ENCODE results near the gene AGAP1. TPM values are rescaled to one million over a fixed set of nuclear protein-coding genes. Genes with fewer than 3 reads are reported as not detected.

The AGAP1 gene
- total and polyA plus RNA-seq, 9 donors = 5.7 to 32.2 (median 20.2) TPM

DNA sequence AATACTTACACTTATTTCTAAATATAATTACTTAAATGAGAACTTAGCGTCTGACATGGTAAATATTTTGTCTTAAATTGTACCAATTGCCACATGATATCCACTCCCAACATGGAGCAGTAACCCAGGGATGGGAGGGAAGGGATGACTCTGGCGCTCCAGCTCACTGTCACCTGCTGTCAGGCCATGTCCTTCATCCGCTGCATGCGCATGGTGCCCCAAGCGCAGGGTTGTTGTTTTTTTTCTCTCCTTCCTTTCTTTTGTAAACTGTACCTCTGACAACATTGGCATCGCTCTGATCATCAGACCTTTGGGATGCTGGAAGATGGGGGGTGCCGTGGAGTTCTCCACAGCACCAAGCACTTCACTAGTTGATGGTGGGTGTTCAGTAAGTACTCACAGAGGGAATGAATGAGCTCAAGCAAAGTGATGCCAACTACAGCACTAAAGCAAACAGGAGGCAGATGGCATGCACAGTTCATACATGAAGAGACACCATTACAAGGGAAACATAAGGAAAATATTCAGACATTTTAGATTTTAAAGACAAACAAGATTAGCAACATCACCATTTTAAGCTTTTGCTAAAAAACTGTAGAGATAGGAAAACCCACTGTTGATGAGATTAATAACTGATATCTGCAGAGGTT, 426.5 kb downstream of the AGAP1 start:
- intact Hi-C loops (cut with DNase I) = no loop called here
- no peaks in the 10 kb centered on the region for H3K4me1 ChIP-seq (ENCODE audit: insufficient read depth)
- H3K36me3 ChIP-seq = no peaks in the 10 kb centered on the region
- no peak for DNase-seq
- no peaks in the 10 kb centered on the region for H3K27me3 ChIP-seq
- H3K27ac ChIP-seq = no peak overlapping the region
- WGBS, 3 donors = 96 to 98% (median 98%) methylated on average over 7 of the region's 7 CpGs
- no peaks in the 10 kb centered on the region for H3K9me3 ChIP-seq
- TF ChIP-seq, protein P1, sequence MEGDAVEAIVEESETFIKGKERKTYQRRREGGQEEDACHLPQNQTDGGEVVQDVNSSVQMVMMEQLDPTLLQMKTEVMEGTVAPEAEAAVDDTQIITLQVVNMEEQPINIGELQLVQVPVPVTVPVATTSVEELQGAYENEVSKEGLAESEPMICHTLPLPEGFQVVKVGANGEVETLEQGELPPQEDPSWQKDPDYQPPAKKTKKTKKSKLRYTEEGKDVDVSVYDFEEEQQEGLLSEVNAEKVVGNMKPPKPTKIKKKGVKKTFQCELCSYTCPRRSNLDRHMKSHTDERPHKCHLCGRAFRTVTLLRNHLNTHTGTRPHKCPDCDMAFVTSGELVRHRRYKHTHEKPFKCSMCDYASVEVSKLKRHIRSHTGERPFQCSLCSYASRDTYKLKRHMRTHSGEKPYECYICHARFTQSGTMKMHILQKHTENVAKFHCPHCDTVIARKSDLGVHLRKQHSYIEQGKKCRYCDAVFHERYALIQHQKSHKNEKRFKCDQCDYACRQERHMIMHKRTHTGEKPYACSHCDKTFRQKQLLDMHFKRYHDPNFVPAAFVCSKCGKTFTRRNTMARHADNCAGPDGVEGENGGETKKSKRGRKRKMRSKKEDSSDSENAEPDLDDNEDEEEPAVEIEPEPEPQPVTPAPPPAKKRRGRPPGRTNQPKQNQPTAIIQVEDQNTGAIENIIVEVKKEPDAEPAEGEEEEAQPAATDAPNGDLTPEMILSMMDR (IDR thresholded peaks at IDR 0.05) = no peak
- TF ChIP-seq POLR2A (IDR thresholded peaks at IDR 0.05) = no peak
- TF ChIP-seq EP300 (IDR thresholded peaks at IDR 0.05) = no peak
- no peak overlapping the region for H3K4me3 ChIP-seq

DNA sequence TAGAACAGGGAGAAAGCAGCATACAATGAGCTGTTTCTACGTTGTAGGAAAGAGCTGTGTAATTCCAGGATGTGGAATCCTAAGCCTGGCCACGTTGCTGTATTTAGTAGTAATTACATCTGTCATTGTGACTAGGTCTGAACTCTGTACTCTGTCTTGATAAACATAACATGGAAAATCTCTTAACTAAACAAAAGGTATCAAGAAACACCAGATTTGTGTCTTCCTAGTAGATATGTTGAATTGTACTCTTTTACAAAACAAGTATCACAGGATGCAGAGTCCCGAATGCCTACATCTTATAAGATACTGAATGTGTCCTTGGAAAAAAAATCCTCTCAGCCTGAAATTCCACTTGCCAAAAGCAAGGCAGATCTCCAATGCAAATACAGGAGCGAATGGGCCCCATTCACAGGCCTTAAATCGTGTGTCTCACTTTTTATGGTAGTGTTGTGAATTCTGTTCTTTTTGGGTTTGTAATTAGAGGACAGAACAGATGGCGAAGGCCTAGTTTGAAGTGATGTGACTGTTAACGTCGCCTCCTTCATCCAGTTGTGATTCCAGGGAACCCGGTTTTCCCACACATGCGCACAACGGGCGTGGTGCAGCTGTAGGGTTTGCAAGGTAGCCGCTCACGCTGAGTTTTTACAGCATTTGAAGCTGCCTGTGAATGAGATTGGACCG, 427.8 kb downstream of the AGAP1 start:
- 84 to 87% (median 86%) methylated on average over 15 of the region's 15 CpGs for WGBS, 3 donors
- Histone ChIP-seq H3K27ac (no peak overlapping the region), H3K4me3 (no peak overlapping the region), H3K4me1 (ENCODE audit: insufficient read depth) (no peaks in the 10 kb centered on the region), H3K27me3 (no peaks in the 10 kb centered on the region), H3K9me3 (no peaks in the 10 kb centered on the region), H3K36me3 (no peaks in the 10 kb centered on the region)
- TF ChIP-seq POLR2A (IDR thresholded peaks at IDR 0.05) (no peak), EP300 (IDR thresholded peaks at IDR 0.05) (no peak)
- TF ChIP-seq, protein P1 (IDR thresholded peaks at IDR 0.05) = no peak
- intact Hi-C loops (cut with DNase I) = no loop called here
- no peak for DNase-seq

DNA sequence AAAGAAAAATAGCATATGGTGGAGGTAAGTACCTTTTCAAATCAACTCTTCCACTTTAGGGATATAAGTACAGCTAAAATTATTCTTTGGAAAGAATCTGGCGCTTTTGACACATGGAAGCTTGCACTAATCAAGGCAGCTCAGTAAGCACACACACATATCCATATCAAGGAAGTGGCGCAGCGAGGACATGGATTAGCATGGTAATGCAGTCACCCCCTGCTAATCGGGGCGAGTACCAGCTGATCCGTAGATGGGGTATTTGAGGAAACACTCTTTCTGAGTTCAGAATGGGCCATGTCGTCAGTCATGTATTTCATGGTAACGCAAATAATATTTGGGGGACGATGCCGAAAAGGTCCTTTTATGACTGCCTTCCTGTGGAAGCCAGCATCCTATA, 429.0 kb downstream of the AGAP1 start:
- H3K36me3 ChIP-seq = no peaks in the 10 kb centered on the region
- DNase-seq = no peak
- H3K27me3 ChIP-seq = no peaks in the 10 kb centered on the region
- no peak overlapping the region for H3K27ac ChIP-seq
- TF ChIP-seq EP300 (IDR thresholded peaks at IDR 0.05) = no peak
- no peaks in the 10 kb centered on the region for H3K9me3 ChIP-seq
- no peaks in the 10 kb centered on the region for H3K4me1 ChIP-seq (ENCODE audit: insufficient read depth)
- intact Hi-C loops (cut with DNase I) = no loop called here
- no peak overlapping the region for H3K4me3 ChIP-seq
- 95 to 98% (median 98%) methylated on average over 10 of the region's 10 CpGs for WGBS, 3 donors

DNA sequence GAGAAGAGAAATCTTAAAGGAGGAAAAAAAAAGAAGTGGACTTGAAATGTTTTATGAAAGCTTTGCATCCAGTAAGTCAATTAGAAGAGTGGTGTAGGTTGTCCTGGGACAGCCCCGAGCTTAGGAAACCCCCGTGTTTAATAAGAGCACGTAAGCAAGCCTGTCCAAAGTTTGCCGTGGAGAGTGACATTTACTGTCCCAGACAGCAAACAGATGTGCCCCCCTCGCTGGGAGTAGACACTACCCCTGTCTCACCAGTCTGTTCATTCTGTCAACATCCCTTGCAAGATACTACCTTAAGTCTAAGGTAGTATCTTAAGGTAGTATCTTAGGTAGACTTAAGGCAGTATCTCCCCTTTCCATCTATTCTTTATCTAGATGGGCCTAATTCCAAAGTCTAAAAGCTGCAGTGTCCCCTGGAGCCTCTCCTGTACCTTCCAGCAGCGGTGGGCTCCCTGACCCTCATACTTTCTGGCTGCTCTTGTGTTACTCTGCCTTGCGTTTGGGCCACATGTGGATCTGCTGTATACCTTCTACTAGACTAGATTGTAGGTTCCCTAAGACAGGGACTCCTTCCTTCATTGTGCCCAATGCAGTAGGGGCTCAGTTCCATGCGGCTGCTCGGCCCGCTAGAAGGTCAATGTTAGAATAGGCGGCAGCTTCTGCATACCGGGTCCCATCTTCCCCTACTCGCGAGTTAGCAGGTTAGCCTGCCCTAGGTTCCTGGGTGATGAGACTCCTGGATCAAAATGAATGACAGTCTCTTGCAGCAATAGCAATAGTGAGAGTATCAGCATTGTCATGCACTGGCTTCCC, 430.2 kb downstream of the AGAP1 start:
- Histone ChIP-seq H3K36me3 (no peaks in the 10 kb centered on the region), H3K27me3 (no peaks in the 10 kb centered on the region), H3K4me3 (no peak overlapping the region), H3K4me1 (ENCODE audit: insufficient read depth) (no peaks in the 10 kb centered on the region), H3K27ac (no peak overlapping the region), H3K9me3 (no peaks in the 10 kb centered on the region)
- intact Hi-C loops (cut with DNase I) = no loop called here
- no peak for DNase-seq
- TF ChIP-seq, protein P1 (IDR thresholded peaks at IDR 0.05) = no peak
- TF ChIP-seq EP300 (IDR thresholded peaks at IDR 0.05) (no peak), POLR2A (IDR thresholded peaks at IDR 0.05) (no peak)
- WGBS, 3 donors = 85 to 93% (median 88%) methylated on average over 14 of the region's 14 CpGs
